Gastrocnemius medialis (tissue), 4 donors: ENCODE results near the gene SCN10A. TPM values are rescaled to one million over a fixed set of nuclear protein-coding genes. Genes with fewer than 3 reads are reported as not detected.

Experiments
- ATAC-seq, 2 donors: fragments of 150-250 bp; one replicate each; pipeline ENCODE4 v1.9.1; 2016
- DNase-seq, 2 donors: peaks; one replicate each; pipeline ENCODE4 v3.0.0-alpha.2; 2019
- H3K27ac ChIP-seq, 4 donors: fragments of 200-600 bp; sonication (generic); 1 replicate in 1 of 4; 2 replicates in 3 of 4; pipeline ENCODE4 v1.5.1; 2016 to 2018; ENCODE audit warnings: mild to moderate bottlenecking in 2 of 4, moderate library complexity in 1 of 4
- H3K27me3 ChIP-seq, 3 donors: fragments of 200-600 bp; sonication (generic) in 2 of 3; 1 replicate in 1 of 3; 2 replicates in 2 of 3; pipeline versions ENCODE4 v1.5.1 to v1.6.0; 2016 to 2019; ENCODE audit warnings: mild to moderate bottlenecking in 1 of 3, moderate library complexity in 1 of 3
- H3K36me3 ChIP-seq, 2 donors: fragments of 200-600 bp; sonication (generic) in 1 of 2; one replicate each; pipeline ENCODE4 v1.5.1; 2017 to 2018
- H3K4me1 ChIP-seq, 2 donors: fragments of 200-600 bp; sonication (generic) in 1 of 2; one replicate each; pipeline ENCODE4 v1.5.1; 2016 to 2017; ENCODE audit warnings: mild to moderate bottlenecking in 2 of 2
- H3K4me3 ChIP-seq, 4 donors: fragments of 200-600 bp; sonication (generic) in 3 of 4; 1 replicate in 1 of 4; 2 replicates in 3 of 4; pipeline ENCODE4 v1.5.1; 2016 to 2019; ENCODE audit warnings: mild to moderate bottlenecking in 2 of 4
- H3K9me3 ChIP-seq, 3 donors: fragments of 200-600 bp; sonication (generic) in 2 of 3; 1 replicate in 1 of 3; 2 replicates in 2 of 3; pipeline ENCODE4 v1.5.1; 2016 to 2019
- CTCF ChIP-seq, 5 experiments: fragments of 450-650 bp in 3 of 5; fragments of 200-600 bp in 2 of 5; sonication (generic) in 2 of 5; IDR thresholded peaks in 4 of 5; conservative IDR thresholded peaks in 1 of 5; 1 replicate in 4 of 5; 2 replicates in 1 of 5; pipeline ENCODE4 v1.5.1; 2016 to 2019; ENCODE audit warnings: antibody characterized with exemption in 5 of 5, mild to moderate bottlenecking in 3 of 5, moderate library complexity in 3 of 5
- POLR2A ChIP-seq, 2 donors: fragments of 450-650 bp; IDR thresholded peaks; one replicate each; pipeline ENCODE4 v1.6.1; 2017; ENCODE audit warnings: antibody characterized with exemption in 2 of 2, mild to moderate bottlenecking in 2 of 2, moderate library complexity in 2 of 2
- in situ Hi-C, 4 donors: fragments of 200-750 bp; cut with MboI; loops; one replicate each; pipeline versions ENCODE4 v1.15.0 to v1.8.0; 2017; ENCODE audit warnings: low sequenced_read_pairs in 4 of 4
- intact Hi-C: fragments of 100-400 bp; cut with DNase I; formaldehyde crosslinking; loops from one replicate; pipeline ENCODE4 v1.15.1; 2023; ENCODE audit warnings: low total_unique reads
- total RNA-seq, 4 donors: library from RNA; depleted of rRNA; stranded (reverse); fragments of >200 nt; gene quantifications; one replicate each; pipeline versions ENCODE4 v1.1.0 to v1.2.3, GENCODE V29; 2016

Gene SCN10A
- total RNA-seq, 4 donors from 2014 or later = not detected

GRCh38 chr3:38746641-38747040 lies 69.4 kb downstream of the SCN10A start:
- no peak overlapping the region for H3K27ac ChIP-seq
- intact Hi-C loops (no loop called here), in situ Hi-C loops (no loop called here)
- no peaks in the 10 kb centered on the region for H3K36me3 ChIP-seq
- no peak for TF ChIP-seq CTCF (IDR thresholded peaks at IDR 0.05 in 4 of 5, conservative IDR thresholded peaks at IDR 0.05 in 1 of 5)
- no peak for TF ChIP-seq POLR2A (IDR thresholded peaks at IDR 0.05)
- H3K27me3 ChIP-seq = no peaks in the 10 kb centered on the region
- DNase-seq (no peak), ATAC-seq (no peak)
- H3K9me3 ChIP-seq = no peaks in the 10 kb centered on the region
- no peak overlapping the region for H3K4me3 ChIP-seq
- no peaks in the 10 kb centered on the region for H3K4me1 ChIP-seq

- DNase-seq = no peak
- Histone ChIP-seq H3K27me3 (no peaks in the 10 kb centered on the region), H3K4me1 (no peaks in the 10 kb centered on the region), H3K9me3 (no peaks in the 10 kb centered on the region), H3K4me3 (no peak overlapping the region), H3K27ac (no peak overlapping the region), H3K36me3 (no peaks in the 10 kb centered on the region)
- in situ Hi-C loops = no loop called here
- intact Hi-C loops = no loop called here
- TF ChIP-seq CTCF (IDR thresholded peaks at IDR 0.05 in 4 of 5, conservative IDR thresholded peaks at IDR 0.05 in 1 of 5) (no peak), POLR2A (IDR thresholded peaks at IDR 0.05) (no peak)
- no peak for ATAC-seq
These were observed 73.0 kb downstream of the SCN10A start for GRCh38 chr3:38743043-38743442.

- no peak for ATAC-seq
- Histone ChIP-seq H3K4me1 (no peaks in the 10 kb centered on the region), H3K9me3 (no peaks in the 10 kb centered on the region), H3K36me3 (no peaks in the 10 kb centered on the region), H3K27me3 (no peaks in the 10 kb centered on the region), H3K27ac (no peak overlapping the region), H3K4me3 (no peak overlapping the region)
- TF ChIP-seq POLR2A (IDR thresholded peaks at IDR 0.05) (no peak), CTCF (IDR thresholded peaks at IDR 0.05 in 4 of 5, conservative IDR thresholded peaks at IDR 0.05 in 1 of 5) (no peak)
- intact Hi-C loops = no loop called here
- in situ Hi-C loops = no loop called here
- DNase-seq = no peak
These were observed 73.5 kb downstream of the SCN10A start for GRCh38 chr3:38742550-38742949.

GRCh38 chr3:38740537-38740936 lies 75.5 kb downstream of the SCN10A start:
- H3K36me3 ChIP-seq = no peaks in the 10 kb centered on the region
- in situ Hi-C loops = no loop called here

More at GRCh38 chr3:38740537-38740936, 75.5 kb downstream of the SCN10A start:
- no peak for DNase-seq
- no peak for TF ChIP-seq POLR2A (IDR thresholded peaks at IDR 0.05)
- no peak for TF ChIP-seq CTCF (IDR thresholded peaks at IDR 0.05 in 4 of 5, conservative IDR thresholded peaks at IDR 0.05 in 1 of 5)
- Histone ChIP-seq H3K4me1 (no peaks in the 10 kb centered on the region), H3K27ac (no peak overlapping the region), H3K9me3 (no peaks in the 10 kb centered on the region), H3K27me3 (no peaks in the 10 kb centered on the region), H3K4me3 (no peak overlapping the region)
- intact Hi-C loops = no loop called here
- ATAC-seq = no peak
